Glutamatergic neuron (in vitro differentiated cells): ENCODE data around the gene CREG2. TPM values are rescaled to one million over a fixed set of nuclear protein-coding genes. Genes with fewer than 3 reads are reported as not detected.

Source experiments
- DNase-seq: peaks from one replicate; pipeline ENCODE4 v3.0.0; 2022
- H3K27ac Mint-ChIP-seq: one replicate; pipeline ENCODE4 v1.8.0; 2020; ENCODE audit warnings: mild to moderate bottlenecking, mixed read lengths, inconsistent platforms; ENCODE audit not compliant: unreplicated experiment
- H3K27me3 Mint-ChIP-seq: one replicate; pipeline ENCODE4 v1.8.0; 2020; ENCODE audit warnings: mild to moderate bottlenecking, moderate library complexity, mixed read lengths, inconsistent platforms; ENCODE audit not compliant: unreplicated experiment
- H3K36me3 Mint-ChIP-seq: one replicate; pipeline ENCODE4 v1.8.0; 2020; ENCODE audit warnings: mild to moderate bottlenecking, mixed read lengths, inconsistent platforms; ENCODE audit not compliant: unreplicated experiment
- H3K4me1 Mint-ChIP-seq: one replicate; pipeline ENCODE4 v1.8.0; 2020; ENCODE audit warnings: mild to moderate bottlenecking, low read depth, mixed read lengths, inconsistent platforms; ENCODE audit not compliant: unreplicated experiment
- H3K4me3 Mint-ChIP-seq: one replicate; pipeline ENCODE4 v1.8.0; 2020; ENCODE audit warnings: mild to moderate bottlenecking, mixed read lengths, inconsistent platforms; ENCODE audit not compliant: unreplicated experiment
- H3K9me3 Mint-ChIP-seq: one replicate; pipeline ENCODE4 v1.8.0; 2020; ENCODE audit warnings: mild to moderate bottlenecking, moderate library complexity, mixed read lengths, inconsistent platforms; ENCODE audit not compliant: unreplicated experiment
- CTCF ChIP-seq: fragments of 200-600 bp; sonication (generic); IDR thresholded peaks from one replicate; pipeline ENCODE4 v1.5.0; 2021; ENCODE audit not compliant: partially characterized antibody, unreplicated experiment
- total RNA-seq: library from RNA; stranded (reverse); fragmentation: NEBNext Ultra II Directional; extraction: Animal tissue kit (Norgen Biotek cat#: 25700); gene quantifications from one replicate; pipeline ENCODE4 v1.2.1, GENCODE V29; 2021; ENCODE audit not compliant: unreplicated experiment

CREG2 gene
- total RNA-seq, 1 donor from 2014 or later = 1.3 TPM

- no peak for DNase-seq
- Mint-ChIP-seq H3K9me3 (peaks cover 5% of the 10 kb centered on the region), H3K27me3 (peaks cover 5% of the 10 kb centered on the region), H3K4me1 (no peaks in the 10 kb centered on the region), H3K36me3 (no peaks in the 10 kb centered on the region), H3K27ac (no peak overlapping the region), H3K4me3 (no peak overlapping the region)
- TF ChIP-seq CTCF = no peak
Observed at GRCh38 chr2:101427240-101427639, 39.9 kb upstream of the CREG2 start.

- Mint-ChIP-seq H3K4me1 (no peaks in the 10 kb centered on the region), H3K36me3 (no peaks in the 10 kb centered on the region), H3K4me3 (no peak overlapping the region), H3K9me3 (peaks cover 5% of the 10 kb centered on the region), H3K27ac (no peak overlapping the region), H3K27me3 (peaks cover 5% of the 10 kb centered on the region)
- DNase-seq = no peak
- TF ChIP-seq CTCF = no peak
Observed at GRCh38 chr2:101426822-101427221, 39.5 kb upstream of the CREG2 start.

DNA sequence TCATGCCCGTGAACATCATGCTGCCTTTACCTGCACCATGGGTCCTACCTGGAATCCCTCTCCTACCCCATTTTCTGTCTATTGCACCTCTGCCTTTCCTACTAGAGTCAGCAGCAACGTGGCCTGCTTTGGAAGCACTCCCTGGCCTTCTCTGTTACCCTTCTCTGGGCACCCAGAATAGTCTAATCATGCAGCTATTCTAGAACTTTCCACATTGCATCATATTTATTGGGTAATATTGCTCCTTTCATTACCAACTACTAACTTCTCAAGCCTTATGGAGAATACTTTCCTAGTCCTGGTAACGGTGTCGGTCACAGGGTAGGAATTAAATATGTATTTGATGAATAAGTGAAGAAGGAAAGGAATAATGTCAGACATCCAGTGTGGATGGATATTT is 33.3 kb upstream of the CREG2 start:
- Mint-ChIP-seq H3K4me3 (no peak overlapping the region), H3K27me3 (peaks cover 10% of the 10 kb centered on the region)

GRCh38 chr2:101419096-101419663 is 31.9 kb upstream of the CREG2 start:
- peaks cover 14% of the 10 kb centered on the region for H3K4me1 Mint-ChIP-seq
- H3K36me3 Mint-ChIP-seq = no peaks in the 10 kb centered on the region
- no peak overlapping the region for H3K27ac Mint-ChIP-seq
- no peak overlapping the region for H3K4me3 Mint-ChIP-seq
- peak; percentile 81 for TF ChIP-seq CTCF
- peak; percentile 28 for DNase-seq
- peaks cover 12% of the 10 kb centered on the region for H3K27me3 Mint-ChIP-seq
- peaks cover 5% of the 10 kb centered on the region for H3K9me3 Mint-ChIP-seq

More for the DNA sequence above, 33.3 kb upstream of the CREG2 start:
- Mint-ChIP-seq H3K27ac (no peak overlapping the region), H3K9me3 (peaks cover 5% of the 10 kb centered on the region), H3K4me1 (peaks cover 10% of the 10 kb centered on the region), H3K36me3 (no peaks in the 10 kb centered on the region)
- no peak for DNase-seq
- no peak for TF ChIP-seq CTCF

GRCh38 chr2:101418460-101419095 is 31.3 kb upstream of the CREG2 start:
- H3K4me3 Mint-ChIP-seq = no peak overlapping the region
- peaks cover 14% of the 10 kb centered on the region for H3K4me1 Mint-ChIP-seq

More at GRCh38 chr2:101418460-101419095, 31.3 kb upstream of the CREG2 start:
- peaks cover 12% of the 10 kb centered on the region for H3K27me3 Mint-ChIP-seq
- no peak for DNase-seq
- no peak for TF ChIP-seq CTCF
- no peak overlapping the region for H3K27ac Mint-ChIP-seq
- H3K36me3 Mint-ChIP-seq = no peaks in the 10 kb centered on the region
- H3K9me3 Mint-ChIP-seq = peaks cover 4% of the 10 kb centered on the region
